HG03139 (cell line): Measurements from ENCODE around the gene CDKAL1.
"Not testable (repeated sequence)": the region's sequence is repeated elsewhere in the genome, so short reads cannot be mapped to it uniquely, and the experiment has no call there.

Experiments
- ATAC-seq: cut with Tn5 transposase; IDR thresholded peaks from one replicate; pipeline ENCODE4 v1.9.1; 2021; ENCODE audit not compliant: unreplicated experiment

Gene CDKAL1

DNA sequence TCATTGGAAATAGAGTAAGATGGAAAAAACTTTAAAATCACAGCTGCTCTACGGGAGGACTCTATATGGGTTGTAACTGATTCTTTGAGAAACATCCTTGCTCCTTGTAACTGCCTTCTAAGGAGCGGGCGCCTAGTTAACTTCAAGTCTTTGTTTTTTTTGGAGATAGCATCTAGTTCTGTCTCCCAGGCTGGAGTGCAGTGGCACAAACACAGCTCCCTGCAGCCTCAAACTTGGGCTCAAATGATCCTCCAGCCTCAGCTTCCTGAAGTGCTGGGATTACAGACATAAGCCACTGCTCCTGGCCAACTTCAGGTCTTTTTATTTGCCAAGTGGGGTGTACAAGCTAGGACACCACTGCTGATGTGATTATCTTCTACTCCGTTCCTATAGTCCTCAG lies 552.9 kb downstream of the CDKAL1 start:
- ATAC-seq: no peak

GRCh38 chr6:21091411-21091810 lies 557.2 kb downstream of the CDKAL1 start:
- ATAC-seq: no peak

DNA sequence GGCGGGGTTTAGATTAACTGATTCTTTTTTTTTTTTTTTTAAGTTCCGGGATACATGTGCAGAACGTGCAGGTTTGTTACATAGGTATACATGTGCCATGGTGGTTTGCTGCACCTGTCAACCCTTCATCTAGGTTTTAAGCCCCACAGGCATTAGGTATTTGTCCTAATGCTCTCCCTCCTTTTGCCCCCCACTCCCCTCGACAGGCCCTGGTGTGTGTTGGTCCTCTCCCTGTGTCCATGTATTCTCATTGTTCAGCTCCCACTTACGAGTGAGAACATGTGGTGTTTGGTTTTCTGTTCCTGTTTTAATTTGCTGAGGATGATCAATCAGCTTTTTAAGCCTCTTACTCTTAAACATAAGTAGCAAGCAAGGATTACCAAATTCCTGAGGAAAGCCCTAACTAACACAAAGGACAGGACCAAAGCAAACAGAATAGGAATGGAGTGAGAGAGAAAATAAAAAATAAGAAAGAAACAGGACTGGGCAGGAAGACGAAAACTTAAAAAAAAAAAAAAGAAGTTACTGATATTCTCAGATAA lies 558.0 kb downstream of the CDKAL1 start:
- not testable (repeated sequence) for ATAC-seq

GRCh38 chr6:21095462-21095861 lies 561.2 kb downstream of the CDKAL1 start:
- ATAC-seq: no peak

GRCh38 chr6:21098134-21098533 lies 563.9 kb downstream of the CDKAL1 start:
- no peak for ATAC-seq

- ATAC-seq: no peak
Observed at GRCh38 chr6:21098744-21099143, 564.5 kb downstream of the CDKAL1 start.

DNA sequence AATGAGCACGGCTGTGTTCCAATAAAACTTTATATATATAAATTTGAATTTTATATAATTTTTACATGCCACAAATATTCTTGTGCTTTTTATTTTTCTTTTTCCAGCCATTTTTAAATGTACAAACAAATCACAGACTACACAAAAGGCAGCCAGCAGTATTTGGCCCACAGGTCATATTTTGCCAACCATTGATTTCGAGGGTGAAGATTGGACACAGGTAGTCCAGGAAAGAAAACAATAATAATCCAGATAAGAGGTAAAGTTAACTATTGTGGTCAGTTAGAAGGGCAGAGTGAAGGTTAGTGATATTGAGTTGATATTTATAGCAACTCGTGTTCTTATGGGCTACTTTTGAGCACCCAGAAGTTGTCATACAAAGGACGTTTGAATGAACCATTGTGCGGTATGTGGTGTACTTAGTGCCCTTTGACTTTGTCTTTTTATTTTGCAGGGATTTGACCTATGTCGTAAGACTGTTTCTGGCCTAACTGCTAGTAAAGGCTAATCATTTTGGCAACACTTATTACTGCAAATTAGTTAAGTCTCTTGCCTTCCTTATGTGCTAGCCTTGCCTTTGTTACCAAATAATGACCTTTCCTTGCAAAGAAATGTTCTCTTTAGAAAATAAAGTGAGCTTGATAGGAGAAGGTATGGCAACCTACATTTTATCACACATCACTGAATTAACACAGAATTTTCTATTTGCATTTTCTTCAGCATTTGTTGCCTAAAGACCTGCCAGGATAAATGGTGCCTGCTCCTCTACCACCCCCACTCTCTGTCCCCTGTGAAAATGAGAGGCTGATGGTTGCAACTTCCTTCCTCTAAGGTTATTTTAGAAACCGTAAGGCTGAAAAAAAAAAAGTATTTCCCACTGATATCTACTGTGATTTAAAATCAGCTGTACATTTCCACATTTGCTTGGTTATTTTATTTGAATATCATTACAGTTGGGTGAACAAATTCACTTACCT lies 565.4 kb downstream of the CDKAL1 start:
- ATAC-seq: no peak

- no peak for ATAC-seq
Observed at GRCh38 chr6:21100991-21101390, 566.7 kb downstream of the CDKAL1 start.

DNA sequence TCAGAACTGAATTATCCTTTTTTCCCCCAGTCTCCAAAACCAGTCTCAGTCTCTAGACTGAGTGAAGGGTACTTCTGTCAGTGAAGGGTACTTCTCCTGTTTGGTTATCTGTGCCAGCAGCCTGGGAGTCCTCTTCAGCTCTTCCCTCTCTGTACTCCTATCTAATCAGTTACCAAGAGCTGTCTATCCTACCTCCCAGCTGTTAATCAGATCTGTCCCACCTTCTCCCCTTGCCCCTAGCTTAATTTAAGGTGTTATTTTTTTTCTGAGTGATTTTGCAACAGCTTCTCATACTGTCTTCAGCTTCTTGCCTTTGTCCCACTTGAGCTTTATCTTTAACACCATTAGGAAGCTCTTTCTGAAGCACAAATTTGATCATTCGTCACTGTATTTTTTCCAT lies 567.4 kb downstream of the CDKAL1 start:
- ATAC-seq: no peak

DNA sequence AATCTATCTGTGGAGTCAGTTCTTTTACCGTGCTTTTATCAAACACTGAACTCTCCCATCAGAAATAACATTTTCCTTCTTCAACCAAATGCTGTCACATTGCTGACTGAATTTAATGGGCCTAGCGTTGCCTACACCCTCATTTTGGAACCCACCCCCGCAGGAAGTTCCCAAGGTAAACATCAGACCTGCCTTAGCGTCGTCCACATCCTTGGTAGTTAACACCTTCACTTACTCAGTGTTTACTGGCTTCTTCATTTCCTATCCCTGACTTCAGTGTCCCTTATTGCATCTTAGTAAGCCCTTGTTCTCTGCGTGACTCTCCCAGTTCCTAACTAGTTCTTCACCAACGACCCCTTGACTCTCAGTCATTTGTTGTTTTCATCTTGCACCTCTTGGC lies 567.9 kb downstream of the CDKAL1 start:
- no peak for ATAC-seq

DNA sequence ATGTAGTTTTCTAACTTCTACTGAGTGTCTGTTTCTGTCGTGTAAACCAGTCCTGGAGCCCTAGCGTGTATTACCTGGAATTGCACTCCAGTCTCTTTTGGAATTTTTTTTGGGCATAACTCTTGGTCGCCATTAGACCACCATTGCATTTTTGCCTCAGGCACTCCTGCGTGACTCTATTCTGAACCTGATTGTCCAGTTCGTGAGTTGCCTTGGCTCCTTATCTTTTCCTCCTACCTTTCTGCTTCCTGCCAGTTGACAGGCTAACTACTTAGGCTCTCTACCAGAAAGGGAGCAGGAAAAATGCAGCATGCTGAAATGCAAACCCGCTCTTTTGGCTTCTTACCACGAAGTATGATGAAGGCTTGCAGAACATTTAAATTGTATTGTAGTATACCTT lies 568.4 kb downstream of the CDKAL1 start:
- ATAC-seq: no peak

- no peak for ATAC-seq
Observed at GRCh38 chr6:21103626-21104224, 569.5 kb downstream of the CDKAL1 start.

DNA sequence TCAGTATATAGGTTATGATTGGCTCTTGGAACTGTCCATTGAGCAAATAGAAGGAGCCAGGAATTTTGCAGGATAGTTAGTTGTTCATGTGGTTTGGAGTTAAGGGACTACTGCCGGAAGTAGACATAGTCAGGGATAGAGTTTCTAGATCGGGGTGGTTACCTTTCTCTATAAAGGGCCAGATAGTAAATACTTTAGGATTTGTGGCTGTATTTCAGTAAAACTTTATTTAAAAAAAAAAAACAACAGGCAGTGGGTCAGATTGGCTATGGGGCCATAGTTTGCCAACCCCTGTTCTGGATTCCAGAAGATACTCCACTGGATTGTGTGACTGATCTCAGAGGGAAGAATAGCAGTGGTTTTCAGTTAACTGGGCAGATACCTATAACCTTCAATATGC lies 570.0 kb downstream of the CDKAL1 start:
- ATAC-seq: no peak

DNA sequence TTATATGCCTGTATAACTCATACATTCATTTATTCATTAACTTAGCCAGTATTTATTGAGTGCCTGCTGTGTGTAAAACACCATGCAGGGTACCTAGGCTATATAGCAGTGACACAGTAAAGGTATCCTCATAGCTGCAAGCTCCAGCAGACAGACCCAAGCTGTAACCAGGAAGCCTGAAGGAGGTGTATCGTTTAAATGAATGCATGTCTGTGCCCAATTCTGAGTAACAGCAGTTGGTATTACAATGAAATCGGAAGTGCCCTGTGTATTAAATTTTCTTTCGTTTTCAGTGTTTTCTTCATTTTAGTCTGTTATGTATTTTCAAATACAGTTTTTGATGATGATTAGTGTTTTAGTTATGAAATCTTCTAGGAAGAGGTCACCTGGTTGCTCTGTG lies 573.5 kb downstream of the CDKAL1 start:
- no peak for ATAC-seq

GRCh38 chr6:21109391-21110178 lies 575.3 kb downstream of the CDKAL1 start:
- no peak for ATAC-seq

DNA sequence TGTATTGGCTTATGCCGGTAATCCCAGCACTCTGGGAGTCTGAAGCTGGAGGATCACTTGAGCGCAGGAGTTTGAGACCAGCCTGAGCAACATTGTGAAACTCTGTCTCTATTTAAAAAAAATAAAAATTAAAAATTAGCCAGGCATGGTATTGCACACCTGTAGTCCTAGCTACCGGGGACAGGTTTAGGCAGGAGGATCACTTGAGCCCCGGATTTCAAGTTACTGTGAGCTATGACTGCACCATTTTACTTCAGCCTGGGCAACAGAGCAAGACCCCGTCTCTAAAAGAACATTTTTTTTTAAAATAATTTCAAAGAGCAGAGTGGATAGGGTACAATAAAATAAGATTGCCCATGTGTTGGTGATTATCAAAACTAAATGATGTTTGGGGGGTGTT lies 576.4 kb downstream of the CDKAL1 start:
- no peak for ATAC-seq

- ATAC-seq: no peak
Observed at GRCh38 chr6:21111093-21111725, 577.0 kb downstream of the CDKAL1 start.

DNA sequence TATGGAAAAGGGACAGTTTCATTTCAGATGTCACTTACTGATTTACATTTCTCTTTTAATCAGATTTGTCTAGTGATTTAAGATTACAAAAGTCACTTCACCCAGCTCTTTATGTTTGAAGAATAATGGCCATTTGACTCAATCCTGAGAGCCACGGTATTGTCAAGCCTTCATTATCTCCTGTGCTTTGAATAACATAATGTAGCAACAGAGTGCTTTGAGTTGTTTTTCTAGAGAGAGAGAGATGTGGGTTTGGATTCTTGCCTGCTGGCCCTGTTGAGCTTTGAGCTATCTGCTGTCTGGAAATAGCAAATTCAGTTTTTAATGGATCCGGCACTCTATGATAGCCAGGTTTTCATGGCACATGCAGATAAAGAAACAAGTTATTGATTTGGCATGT lies 580.9 kb downstream of the CDKAL1 start:
- no peak for ATAC-seq

DNA sequence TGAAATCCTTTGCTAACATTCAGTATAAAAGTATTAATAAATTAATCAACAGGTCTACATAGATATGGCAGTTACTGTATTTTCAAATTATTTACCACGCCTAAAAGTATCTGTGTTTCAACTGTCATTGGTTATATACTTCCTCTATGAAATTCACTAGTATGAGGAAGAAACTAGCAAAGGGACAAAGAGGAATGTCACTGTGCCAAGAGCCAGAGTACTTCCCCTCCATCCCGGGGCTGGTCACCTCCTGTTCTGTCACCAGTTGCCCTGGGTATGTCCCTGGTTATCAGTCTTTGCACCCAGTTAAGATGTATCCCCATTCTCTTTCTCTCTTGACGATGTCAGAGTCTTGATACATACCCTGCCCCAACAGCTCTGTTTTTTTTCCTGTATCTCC lies 582.5 kb downstream of the CDKAL1 start:
- ATAC-seq: no peak

GRCh38 chr6:21118216-21118780 lies 584.0 kb downstream of the CDKAL1 start:
- ATAC-seq: no peak
